Fibroblast of lung (primary cell): ENCODE data around the gene DLGAP1. TPM values are rescaled to one million over a fixed set of nuclear protein-coding genes. Genes with fewer than 3 reads are reported as not detected.
"Not testable (repeated sequence)": the region's sequence is repeated elsewhere in the genome, so short reads cannot be mapped to it uniquely, and the experiment has no call there.

Source experiments
- DNase-seq, 2 donors: peaks; one replicate each; pipeline versions ENCODE4 v3.0.0 to v3.0.0-alpha.2; 2010; ENCODE audit warnings: low read depth in 2 of 2
- H2AFZ ChIP-seq: 2 replicates; pipeline ENCODE4 v1.5.1; 2012; ENCODE audit warnings: low read length, control low read depth, inconsistent platforms
- H3K27ac ChIP-seq: 2 replicates; pipeline ENCODE4 v1.5.1; 2011; ENCODE audit warnings: low read length, control low read depth; ENCODE audit not compliant: insufficient read depth
- H3K27me3 ChIP-seq: 2 replicates; pipeline ENCODE4 v1.5.1; 2011; ENCODE audit warnings: mild to moderate bottlenecking, low read length; ENCODE audit not compliant: control insufficient read depth, insufficient read depth
- H3K36me3 ChIP-seq: 2 replicates; pipeline ENCODE4 v1.5.1; 2011; ENCODE audit warnings: low read length; ENCODE audit not compliant: control insufficient read depth, insufficient read depth
- H3K4me1 ChIP-seq: 2 replicates; pipeline ENCODE4 v1.5.1; 2011; ENCODE audit warnings: low read length; ENCODE audit not compliant: control insufficient read depth, insufficient read depth; ENCODE audit errors: extremely low read depth
- H3K4me2 ChIP-seq: 2 replicates; pipeline ENCODE4 v1.5.1; 2011; ENCODE audit warnings: low read length, control low read depth; ENCODE audit not compliant: insufficient read depth; ENCODE audit errors: extremely low read depth
- H3K4me3 ChIP-seq, 4 experiments: fragments of 200-600 bp in 1 of 4; sonication (generic) in 1 of 4; replicated peaks in 1 of 4; 2 replicates each; pipeline ENCODE4 v1.5.1; 2011 to 2016; ENCODE audit warnings: low read length in 4 of 4, low read depth in 3 of 4, mild to moderate bottlenecking in 3 of 4, control low read depth in 2 of 4, inconsistent platforms in 1 of 4, mixed read lengths in 1 of 4; ENCODE audit not compliant: insufficient read depth in 1 of 4; ENCODE audit errors: control extremely low read depth in 1 of 4
- H3K79me2 ChIP-seq: 2 replicates; pipeline ENCODE4 v1.5.1; 2012; ENCODE audit warnings: mild to moderate bottlenecking, low read length, inconsistent platforms; ENCODE audit not compliant: control insufficient read depth, insufficient read depth
- H3K9ac ChIP-seq: 2 replicates; pipeline ENCODE4 v1.5.1; 2011; ENCODE audit warnings: mild to moderate bottlenecking, low read length, control low read depth; ENCODE audit not compliant: insufficient read depth
- H3K9me3 ChIP-seq: 2 replicates; pipeline ENCODE4 v1.5.1; 2012; ENCODE audit warnings: low read depth, low read length; ENCODE audit not compliant: control insufficient read depth, insufficient read depth
- H4K20me1 ChIP-seq: 2 replicates; pipeline ENCODE4 v1.5.1; 2011; ENCODE audit warnings: low read length; ENCODE audit not compliant: control insufficient read depth, insufficient read depth; ENCODE audit errors: extremely low read depth
- CTCF ChIP-seq, 2 donors: IDR thresholded peaks in 1 of 2; conservative IDR thresholded peaks in 1 of 2; 1 replicate in 1 of 2; 2 replicates in 1 of 2; pipeline ENCODE4 v1.5.1; 2011 to 2012; ENCODE audit warnings: low read length in 2 of 2, control low read depth in 1 of 2, inconsistent platforms in 1 of 2, low read depth in 1 of 2, mild to moderate bottlenecking in 1 of 2
- EZH2 ChIP-seq: IDR thresholded peaks from 2 replicates; pipeline ENCODE4 v1.5.1; 2012; ENCODE audit warnings: low read length, control low read depth, mild to moderate bottlenecking; ENCODE audit errors: missing control alignments
- polyA plus RNA-seq, 2 donors: library from polyadenylated mRNA; depleted of rRNA in 1 of 2; stranded (reverse) in 1 of 2; unstranded in 1 of 2; fragments of >200 nt; gene quantifications; 2 replicates each; pipeline ENCODE4 v1.2.1, GENCODE V29; 2011 to 2012; ENCODE audit warnings: missing spikeins in 1 of 2
- total RNA-seq: library from RNA; depleted of rRNA; stranded (reverse); fragments of >200 nt; gene quantifications from 2 replicates; pipeline ENCODE4 v1.2.1, GENCODE V29; 2014

DLGAP1 gene
- total and polyA plus RNA-seq, 2 donors (not counting 1 experiment from before 2014, with no cell fraction given): 0.16 to 0.17 TPM

GRCh38 chr18:3584266-3584861, 870.7 kb downstream of the DLGAP1 start:
- H3K27ac ChIP-seq: no peak overlapping the region
- H3K79me2 ChIP-seq: no peaks in the 10 kb centered on the region
- no peak overlapping the region for H3K4me2 ChIP-seq
- peaks cover 7% of the 10 kb centered on the region for H3K4me1 ChIP-seq
- DNase-seq: no peak
- H3K27me3 ChIP-seq: no peaks in the 10 kb centered on the region
- H3K9ac ChIP-seq: no peak overlapping the region
- H3K36me3 ChIP-seq: no peaks in the 10 kb centered on the region
- H4K20me1 ChIP-seq: no peaks in the 10 kb centered on the region
- TF ChIP-seq CTCF (conservative IDR thresholded peaks at IDR 0.05 in 1 of 2, IDR thresholded peaks at IDR 0.05 in 1 of 2; ENCODE audit: low read depth in 1 of 2, low read length in 2 of 2) (no peak), EZH2 (no peak)
- H2AFZ ChIP-seq: no peak overlapping the region
- no peak overlapping the region for H3K4me3 ChIP-seq
- no peaks in the 10 kb centered on the region for H3K9me3 ChIP-seq

- DNase-seq: no peak
- no peaks in the 10 kb centered on the region for H3K79me2 ChIP-seq
- no peak overlapping the region for H3K9ac ChIP-seq
- no peak overlapping the region for H3K4me3 ChIP-seq
- no peaks in the 10 kb centered on the region for H4K20me1 ChIP-seq
- no peaks in the 10 kb centered on the region for H3K36me3 ChIP-seq
- TF ChIP-seq CTCF (conservative IDR thresholded peaks at IDR 0.05 in 1 of 2, IDR thresholded peaks at IDR 0.05 in 1 of 2; ENCODE audit: low read depth in 1 of 2, low read length in 2 of 2) (no peak), EZH2 (no peak)
- H2AFZ ChIP-seq: no peak overlapping the region
- H3K27ac ChIP-seq: no peak overlapping the region
- H3K4me2 ChIP-seq: no peak overlapping the region
- H3K27me3 ChIP-seq: no peaks in the 10 kb centered on the region
- H3K9me3 ChIP-seq: no peaks in the 10 kb centered on the region
- H3K4me1 ChIP-seq: peaks cover 7% of the 10 kb centered on the region
Observed at GRCh38 chr18:3583873-3584247, 871.2 kb downstream of the DLGAP1 start.

- H3K9ac ChIP-seq, H3K4me1 ChIP-seq, H3K9me3 ChIP-seq, H3K36me3 ChIP-seq, H3K4me3 ChIP-seq, H3K79me2 ChIP-seq, H3K4me2 ChIP-seq, H3K27me3 ChIP-seq, H3K27ac ChIP-seq, H4K20me1 ChIP-seq: not testable (repeated sequence)
- peak overlapping the region; percentile 20 for H2AFZ ChIP-seq
- DNase-seq: peak; percentile 42 to 67
Observed at GRCh38 chr18:3583106-3583872, 871.8 kb downstream of the DLGAP1 start.
